HG03575 (cell line): ENCODE data around the gene AFAP1.

ENCODE experiments used
- ATAC-seq: cut with Tn5 transposase; IDR thresholded peaks from one replicate; pipeline ENCODE4 v1.9.1; 2021; ENCODE audit not compliant: unreplicated experiment, insufficient number of reproducible peaks, low FRiP score; ENCODE audit errors: extremely low read depth

AFAP1 gene

DNA sequence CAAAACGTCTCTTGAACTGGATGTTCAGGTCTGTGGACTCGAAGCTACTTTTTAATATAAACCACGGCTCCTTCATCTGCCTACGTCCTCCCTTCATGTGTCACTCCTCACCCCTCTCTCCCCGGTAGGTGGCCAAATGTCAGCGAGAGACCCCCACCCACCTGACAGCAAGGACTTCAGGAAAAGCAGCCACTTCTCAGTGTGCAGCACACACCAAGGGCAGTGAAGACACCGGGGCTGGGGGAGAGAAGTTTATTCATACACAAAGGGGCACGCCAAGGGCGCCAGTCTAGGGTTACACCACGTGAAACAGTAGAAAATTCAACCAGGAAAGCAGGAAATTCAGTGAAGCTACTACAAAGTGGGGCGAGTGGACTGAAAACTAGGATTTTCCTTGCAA, 181.2 kb downstream of the AFAP1 start:
- ATAC-seq = no peak

DNA sequence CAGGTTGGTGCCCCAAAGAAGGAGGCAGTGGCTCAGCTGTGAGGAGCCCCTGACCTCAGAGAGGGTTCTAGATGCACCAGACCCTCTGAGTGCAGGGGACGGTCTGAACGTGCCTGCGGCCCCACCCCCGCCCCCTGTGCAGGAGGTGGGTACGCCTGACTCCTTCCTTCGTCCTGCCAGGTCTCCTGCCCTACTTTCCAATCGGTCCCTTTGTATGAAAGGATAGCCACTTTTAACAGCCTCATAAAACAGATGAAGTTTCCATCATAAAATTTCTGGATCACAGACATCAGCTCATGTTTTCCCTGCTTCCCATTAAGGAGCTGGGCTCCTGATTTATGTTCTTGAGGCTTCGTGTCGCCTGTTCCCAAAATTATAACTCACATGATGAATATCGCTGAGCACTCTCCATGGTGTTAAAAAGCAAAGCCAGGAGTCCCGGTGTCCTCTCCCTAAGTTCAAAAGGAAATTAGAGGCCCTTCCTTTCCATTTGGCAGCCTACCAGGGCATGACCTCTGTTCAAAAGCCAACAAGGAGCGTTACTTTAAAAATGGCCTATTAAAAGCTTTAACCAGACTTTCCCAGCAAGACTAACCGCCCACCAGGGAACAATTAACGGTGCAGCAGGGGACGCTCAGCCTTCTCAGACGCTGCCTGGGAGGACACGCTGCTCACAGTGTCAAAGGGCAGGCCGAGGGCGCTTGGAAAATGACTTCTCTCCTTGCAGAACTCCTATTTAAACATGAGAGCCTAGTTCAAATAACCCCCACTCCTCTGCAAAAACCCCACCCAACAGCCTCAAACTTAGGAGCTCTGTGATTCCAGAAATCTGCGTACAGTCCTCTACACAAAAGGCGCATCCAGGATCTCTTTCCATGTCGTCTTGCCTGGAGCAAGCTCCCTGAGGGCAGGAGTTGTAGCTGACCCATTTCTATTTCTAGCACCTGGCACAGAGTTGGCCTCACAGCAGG, 181.9 kb downstream of the AFAP1 start:
- no peak for ATAC-seq

- no peak for ATAC-seq
Observed at GRCh38 chr4:7756561-7757355, 182.9 kb downstream of the AFAP1 start.

GRCh38 chr4:7756071-7756470, 183.6 kb downstream of the AFAP1 start:
- no peak for ATAC-seq

- ATAC-seq = no peak
Observed at GRCh38 chr4:7755561-7755960, 184.1 kb downstream of the AFAP1 start.

DNA sequence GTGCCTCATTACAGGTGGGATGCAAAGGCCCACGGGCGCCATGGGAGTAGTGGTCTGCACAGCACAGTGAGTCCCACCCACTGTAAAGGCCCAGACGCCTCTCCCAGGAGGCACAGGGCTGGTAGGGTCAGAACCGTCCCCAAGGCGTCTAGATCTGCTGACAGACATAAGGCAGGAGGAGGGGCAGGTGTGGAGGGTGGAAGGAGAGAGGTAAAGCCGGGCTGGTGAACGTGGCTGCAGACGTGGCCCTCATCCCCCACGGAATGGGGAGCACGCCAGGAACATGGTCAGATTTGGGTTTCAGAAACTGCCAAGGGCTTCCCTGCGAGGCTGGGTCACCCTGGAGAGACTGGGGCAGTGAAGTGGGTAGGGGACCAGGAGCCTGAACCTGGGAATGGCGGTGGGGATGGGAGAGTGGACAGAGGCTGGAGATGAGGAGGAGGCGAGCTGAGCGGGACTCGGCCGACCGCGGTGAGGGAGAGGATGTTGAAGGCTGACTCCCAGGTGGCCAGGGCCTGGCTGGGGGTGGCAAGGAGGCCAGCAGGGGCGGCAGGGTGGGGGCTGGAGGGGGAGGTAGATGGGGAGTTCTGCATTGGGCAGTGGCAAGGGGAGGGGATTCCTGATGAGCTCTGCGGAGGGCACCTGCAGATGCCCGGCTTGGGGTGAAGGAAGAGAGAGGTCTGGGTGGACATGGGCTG, 184.9 kb downstream of the AFAP1 start:
- no peak for ATAC-seq

DNA sequence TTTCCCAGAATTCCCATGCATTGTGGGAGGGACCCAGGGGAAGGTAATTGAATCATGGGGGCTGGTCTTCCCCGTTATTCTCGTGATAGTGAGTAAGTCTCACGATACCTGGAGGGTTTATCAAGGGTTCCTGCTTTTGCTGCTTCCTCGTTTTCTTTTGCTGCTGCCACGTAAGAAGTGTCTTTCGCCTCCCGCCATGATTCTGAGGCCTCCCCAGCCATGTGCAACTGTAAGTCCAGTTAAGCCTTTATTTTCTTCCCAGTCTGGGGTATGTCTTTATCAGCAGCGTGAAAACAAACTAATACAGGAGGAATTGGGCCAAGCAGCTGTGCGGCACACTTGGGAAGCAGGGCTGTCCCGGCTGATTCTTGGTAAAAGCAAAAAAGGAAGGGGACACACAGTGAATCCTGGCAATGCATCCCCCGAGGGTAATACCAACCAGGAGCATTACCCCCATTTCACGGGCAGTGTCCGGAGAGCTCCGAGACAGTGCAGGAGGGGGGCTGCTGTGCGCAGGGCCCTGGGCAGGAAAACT, 185.7 kb downstream of the AFAP1 start:
- no peak for ATAC-seq

DNA sequence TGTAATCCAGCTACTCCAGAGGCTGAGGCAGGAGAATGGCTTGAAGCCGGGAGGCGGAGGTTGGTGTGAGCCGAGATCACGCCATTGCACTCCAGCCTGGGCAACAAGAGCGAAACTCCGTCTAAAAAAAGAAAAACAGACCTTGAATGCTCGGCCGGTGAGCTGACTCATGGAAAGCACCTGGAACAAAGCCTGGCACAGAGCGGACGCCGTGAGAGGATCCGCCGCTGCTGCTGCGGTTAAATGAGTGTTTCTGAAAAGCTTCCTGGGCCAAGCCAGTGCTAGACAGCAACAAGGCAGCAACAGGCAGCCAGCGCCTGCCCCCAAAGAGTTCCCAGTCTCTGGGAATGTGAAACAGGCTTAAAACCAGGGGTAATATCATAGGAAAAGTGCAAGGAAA, 186.4 kb downstream of the AFAP1 start:
- no peak for ATAC-seq

DNA sequence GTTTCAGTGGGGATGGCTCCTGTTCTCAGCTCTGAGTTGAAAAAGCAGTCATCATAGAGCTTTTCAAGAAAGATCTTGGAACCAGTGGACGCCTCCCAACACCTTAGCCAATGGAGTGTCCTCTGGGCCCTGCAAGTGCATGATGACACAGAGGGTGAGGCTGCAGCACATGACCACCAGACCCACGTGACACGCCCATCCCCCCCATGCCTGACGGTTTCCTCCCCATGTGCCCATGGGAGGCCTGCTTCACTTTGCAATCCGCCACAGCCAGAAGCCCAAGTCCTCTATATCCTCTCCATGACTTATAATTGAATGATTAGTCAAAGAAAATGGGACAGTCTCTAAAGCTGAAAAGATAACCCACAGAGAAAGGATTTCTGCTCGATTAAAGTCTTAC, 187.0 kb downstream of the AFAP1 start:
- ATAC-seq = no peak

GRCh38 chr4:7750972-7751371, 188.7 kb downstream of the AFAP1 start:
- ATAC-seq = no peak

DNA sequence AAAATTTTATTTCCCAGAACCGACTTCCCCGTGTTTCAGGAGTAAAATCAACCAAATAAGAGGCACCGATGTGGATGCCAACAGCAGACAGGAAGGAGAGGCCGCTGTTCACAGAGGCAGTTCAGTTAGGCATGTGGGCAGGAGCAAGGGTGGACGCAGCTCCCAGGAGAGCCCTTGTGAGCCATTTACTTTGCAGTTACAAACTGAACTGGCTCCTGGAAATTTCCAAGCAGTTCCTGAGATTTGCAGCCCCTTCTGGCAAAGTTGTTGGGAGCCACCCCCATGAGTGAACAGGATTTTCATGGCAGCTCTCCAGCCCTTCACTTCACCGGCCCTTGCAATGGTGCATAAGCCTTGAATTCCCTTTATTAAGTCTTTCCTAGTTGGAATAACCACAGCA, 189.1 kb downstream of the AFAP1 start:
- no peak for ATAC-seq

GRCh38 chr4:7747566-7747965, 192.1 kb downstream of the AFAP1 start:
- ATAC-seq = no peak

- no peak for ATAC-seq
Observed at GRCh38 chr4:7747062-7747385, 192.6 kb downstream of the AFAP1 start.

DNA sequence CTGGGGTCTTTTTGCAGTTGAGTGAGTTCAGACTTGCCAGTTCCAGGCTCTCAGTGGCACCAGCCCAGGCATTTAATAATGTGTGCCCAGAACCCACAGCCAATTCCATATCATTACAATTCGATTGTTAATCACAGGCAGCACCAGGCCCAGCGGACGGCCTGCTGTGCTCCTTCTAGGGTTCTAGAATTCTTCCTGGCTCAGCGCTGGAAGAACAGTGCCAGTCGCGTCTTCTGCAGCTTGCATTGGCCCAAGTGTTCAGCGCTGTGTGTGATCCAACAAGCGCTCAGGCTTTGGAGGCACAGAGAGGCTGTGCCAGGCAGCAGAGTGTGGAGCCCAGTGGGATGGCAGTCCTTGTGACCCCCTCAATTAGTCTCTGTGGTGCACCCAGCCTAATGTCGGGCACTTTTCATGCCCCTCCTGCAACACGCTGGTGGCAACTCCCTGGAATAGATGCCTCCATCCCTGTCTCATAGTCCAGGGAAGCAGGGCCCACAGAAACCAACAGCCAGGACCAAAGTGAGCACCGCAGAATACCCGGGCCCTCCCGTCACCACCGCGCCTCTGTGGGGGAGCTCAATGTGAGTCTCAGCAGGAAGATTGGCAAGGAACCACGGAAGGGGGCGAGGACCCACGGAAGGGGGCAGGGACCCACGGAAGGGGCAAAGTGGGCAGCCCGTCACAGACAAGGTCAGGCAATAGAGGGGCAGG, 193.2 kb downstream of the AFAP1 start:
- ATAC-seq = no peak

- ATAC-seq = no peak
Observed at GRCh38 chr4:7745301-7745885, 194.3 kb downstream of the AFAP1 start.

GRCh38 chr4:7744142-7744804, 195.4 kb downstream of the AFAP1 start:
- no peak for ATAC-seq

- no peak for ATAC-seq
Observed at GRCh38 chr4:7742807-7743280, 196.8 kb downstream of the AFAP1 start.
